IMR-90 (cell line): ENCODE results near the gene ACIN1. TPM values are rescaled to one million over a fixed set of nuclear protein-coding genes. Genes with fewer than 3 reads are reported as not detected.

Experiments used
- ATAC-seq: fragments of 200-7000 bp; cut with Tn5 transposase; 2 replicates; pipeline ENCODE4 v1.9.1; 2020; ENCODE audit warnings: low read depth, mild to moderate bottlenecking, moderate library complexity
- BruUV-seq: library from RNA; stranded (reverse); fragments of 400-500 nt; replicated peaks from 2 replicates; lab custom pipeline; 2021; lab: Mats Ljungman, UMichigan
- CTCF ChIA-PET: fragments of 300-600 bp; formaldehyde crosslinking; extraction: SDS; loops from one replicate; lab custom pipeline; 2021; ENCODE audit warnings: antibody characterized with exemption; lab: Yijun Ruan, JAX
- POLR2A ChIA-PET: fragments of 300-600 bp; sonication (Branson Sonifier 250); formaldehyde crosslinking; loops from one replicate; lab custom pipeline; 2022; ENCODE audit warnings: antibody characterized with exemption; ENCODE audit not compliant: unreplicated experiment; lab: Charles Lee
- DNase-seq: peaks from one replicate; pipeline ENCODE4 v3.0.0; 2013
- H2AFZ ChIP-seq: replicated peaks from 2 replicates; pipeline ENCODE3; 2013; ENCODE audit warnings: low read length, mild to moderate bottlenecking; ENCODE audit not compliant: poor library complexity
- H2AK5ac ChIP-seq: 2 replicates; pipeline ENCODE4 v1.6.1; 2013; ENCODE audit warnings: low read depth, low read length, inconsistent platforms
- H2AK9ac ChIP-seq: replicated peaks from 2 replicates; pipeline ENCODE3; 2013; ENCODE audit warnings: mild to moderate bottlenecking, low read depth, low read length, moderate library complexity; ENCODE audit not compliant: poor library complexity
- H2BK120ac ChIP-seq: 2 replicates; pipeline ENCODE4 v1.6.1; 2013; ENCODE audit warnings: low read depth, low read length, inconsistent platforms
- H2BK15ac ChIP-seq: 3 replicates; pipeline ENCODE4 v1.6.1; 2013; ENCODE audit warnings: low read depth, low read length, inconsistent platforms
- H2BK20ac ChIP-seq: 2 replicates; pipeline ENCODE4 v1.6.1; 2013; ENCODE audit warnings: low read depth, mild to moderate bottlenecking, inconsistent platforms, low read length, moderate library complexity
- H2BK5ac ChIP-seq: 2 replicates; pipeline ENCODE4 v1.6.1; 2013; ENCODE audit warnings: mild to moderate bottlenecking, low read depth, low read length, inconsistent platforms; ENCODE audit not compliant: poor library complexity, severe bottlenecking
- H3K14ac ChIP-seq: replicated peaks from 2 replicates; pipeline ENCODE4 v1.6.1; 2013; ENCODE audit warnings: low read depth, low read length, inconsistent platforms
- H3K18ac ChIP-seq: 2 replicates; pipeline ENCODE4 v1.6.1; 2013; ENCODE audit warnings: low read depth, low read length, control low read depth
- H3K23ac ChIP-seq: 2 replicates; pipeline ENCODE4 v1.6.1; 2013; ENCODE audit warnings: low read depth, low read length, inconsistent platforms
- H3K27ac ChIP-seq: 2 replicates; pipeline ENCODE4 v1.5.1; 2013; ENCODE audit warnings: mild to moderate bottlenecking, control low read depth, low read length; ENCODE audit not compliant: insufficient read depth
- H3K27me3 ChIP-seq: 2 replicates; pipeline ENCODE4 v1.6.1; 2013; ENCODE audit warnings: low read length; ENCODE audit not compliant: control insufficient read depth, insufficient read depth
- H3K36me3 ChIP-seq: 2 replicates; pipeline ENCODE4 v1.6.1; 2013; ENCODE audit warnings: low read length, mixed read lengths; ENCODE audit not compliant: control insufficient read depth, insufficient read depth
- H3K4ac ChIP-seq: 2 replicates; pipeline ENCODE4 v1.6.1; 2013; ENCODE audit warnings: low read depth, low read length, inconsistent platforms
- H3K4me1 ChIP-seq: 2 replicates; pipeline ENCODE4 v1.6.1; 2013; ENCODE audit warnings: low read length, mixed read lengths; ENCODE audit not compliant: control insufficient read depth, insufficient read depth
- H3K4me2 ChIP-seq: 2 replicates; pipeline ENCODE4 v1.6.1; 2013; ENCODE audit warnings: low read depth, mild to moderate bottlenecking, control low read depth, low read length, moderate library complexity
- H3K4me3 ChIP-seq: 2 replicates; pipeline ENCODE4 v1.5.1; 2013; ENCODE audit warnings: low read depth, mild to moderate bottlenecking, control low read depth, low read length, moderate library complexity; ENCODE audit not compliant: insufficient read depth
- H3K56ac ChIP-seq: 2 replicates; pipeline ENCODE4 v1.6.1; 2013; ENCODE audit warnings: low read length, inconsistent platforms; ENCODE audit not compliant: insufficient read depth; ENCODE audit errors: extremely low read depth
- H3K79me1 ChIP-seq, 2 experiments: 2 replicates each; pipeline ENCODE4 v1.6.1; 2013; ENCODE audit warnings: low read length in 2 of 2, inconsistent platforms in 1 of 2, low read depth in 1 of 2
- H3K9ac ChIP-seq: 2 replicates; pipeline ENCODE4 v1.6.1; 2013; ENCODE audit warnings: low read depth, low read length, control low read depth
- H3K9me1 ChIP-seq: 2 replicates; pipeline ENCODE4 v1.6.1; 2013; ENCODE audit warnings: low read length, inconsistent platforms; ENCODE audit not compliant: insufficient read depth
- H3K9me3 ChIP-seq: 2 replicates; pipeline ENCODE4 v1.6.1; 2013; ENCODE audit warnings: low read length; ENCODE audit not compliant: control insufficient read depth, insufficient read depth
- H4K20me1 ChIP-seq: 2 replicates; pipeline ENCODE4 v1.6.1; 2013; ENCODE audit warnings: low read length, inconsistent platforms; ENCODE audit not compliant: insufficient read depth
- H4K5ac ChIP-seq: 2 replicates; pipeline ENCODE4 v1.6.1; 2013; ENCODE audit warnings: mild to moderate bottlenecking, low read depth, low read length, control low read depth
- H4K8ac ChIP-seq, 2 experiments: 2 replicates each; pipeline ENCODE4 v1.6.1; 2013; ENCODE audit warnings: low read depth in 2 of 2, low read length in 2 of 2, control low read depth in 1 of 2, inconsistent platforms in 1 of 2
- H4K91ac ChIP-seq: 2 replicates; pipeline ENCODE4 v1.6.1; 2013; ENCODE audit warnings: low read depth, low read length, inconsistent platforms; ENCODE audit not compliant: insufficient read depth
- FOS ChIP-seq: fragments of 150-350 bp; IDR thresholded peaks from 2 replicates; pipeline ENCODE4 v1.6.1; 2016; ENCODE audit warnings: low read depth, low read length
- MAFK ChIP-seq: IDR thresholded peaks from 2 replicates; pipeline ENCODE4 v1.6.1; 2012; ENCODE audit warnings: low read depth, low read length, improper control_type of control experiment
- WGBS, 2 experiments: methylation state at CpG; one replicate each; pipeline versions ENCODE4 v1.1.5 to v1.1.7; 2013; ENCODE audit warnings: missing lambda C conversion rate in 2 of 2; ENCODE audit not compliant: insufficient read length in 1 of 2; ENCODE audit errors: extremely low coverage in 2 of 2; 5-methylcytosine and 5-hydroxymethylcytosine counted together
- dilution Hi-C: fragments of 300-500 bp; cut with HindIII; formaldehyde crosslinking; loops from one replicate; pipeline ENCODE4 v1.14.3; 2018; ENCODE audit warnings: low sequenced_read_pairs; ENCODE audit not compliant: unreplicated experiment
- in situ Hi-C: fragments of 300-500 bp; cut with MboI; formaldehyde crosslinking; loops from 3 replicates; pipeline ENCODE4 v1.14.3; 2019; ENCODE audit warnings: low sequenced_read_pairs, inconsistent platforms, mixed read lengths
- intact Hi-C: fragments of 100-400 bp; cut with micrococcal nuclease; formaldehyde crosslinking; loops from 2 replicates; pipeline ENCODE4 v1.10.0; 2022
- polyA plus RNA-seq, 3 experiments: library from polyadenylated mRNA; depleted of rRNA; stranded (reverse); fragments of >200 nt; gene quantifications; 2 replicates each; pipeline ENCODE4 v1.2.3, GENCODE V29; 2012; ENCODE audit warnings: low replicate concordance in 1 of 3
- total RNA-seq: library from RNA; depleted of rRNA; stranded (reverse); fragments of >200 nt; gene quantifications from 2 replicates; pipeline ENCODE4 v1.2.3, GENCODE V29; 2012

ACIN1 gene
- total and polyA plus RNA-seq, 2 of the 4 experiments (the other 2 are of a cell fraction), result 73.8 to 185 TPM

- no peak overlapping the region for H2AFZ ChIP-seq
- in situ Hi-C loops, result loop anchor here (25.0 kb wide), 1 partner anchor 1048 kb away; the partner anchor contains the start of genes EMC9, FITM1, PSME1 and PSME2
- intact Hi-C loops, result no loop called here
- no peak overlapping the region for H2BK5ac ChIP-seq
- no peak overlapping the region; the same call in 1 of the 2 replicates for H3K23ac ChIP-seq
- CTCF ChIA-PET, result interaction anchor here (1.4 kb wide), 1 partner anchor 21 kb away, joined by 5 read pairs; no protein-coding TSS in a partner anchor
- no peak overlapping the region for H3K56ac ChIP-seq
- H3K14ac ChIP-seq, result no peak overlapping the region
- BruUV-seq, result no TSS peak
- H3K4me2 ChIP-seq, result no peak overlapping the region
- DNase-seq (no peak), ATAC-seq (no peak)
- H4K8ac ChIP-seq, result no peak overlapping the region
- dilution Hi-C loops, result no loop called here
- no peak overlapping the region for H2BK15ac ChIP-seq
- no peaks in the 10 kb centered on the region for H3K9me1 ChIP-seq
- H3K27ac ChIP-seq, result no peak overlapping the region
- peaks cover 22% of the 10 kb centered on the region; the same call in 1 of the 2 replicates for H4K20me1 ChIP-seq
- no peaks in the 10 kb centered on the region for H3K9me3 ChIP-seq
- no peak overlapping the region for H4K91ac ChIP-seq
- WGBS, 2 experiments, result no CpG with 5 or more reads among the region's 12 CpGs
- no peak overlapping the region for H2BK120ac ChIP-seq
- H3K4me1 ChIP-seq, result no peaks in the 10 kb centered on the region; the same call in 1 of the 2 replicates
- H3K18ac ChIP-seq, result no peak overlapping the region
- no peak overlapping the region for H3K4me3 ChIP-seq
- peaks cover 24% of the 10 kb centered on the region for H3K36me3 ChIP-seq
- no peak overlapping the region for H3K9ac ChIP-seq
- POLR2A ChIA-PET, result interaction anchor here (0.7 kb wide), 1 partner anchor 10 kb away, joined by 3 read pairs; no protein-coding TSS in a partner anchor
- no peak overlapping the region for H2BK20ac ChIP-seq
- no peak overlapping the region for H2AK5ac ChIP-seq
- TF ChIP-seq MAFK (0 out of 2 replicates have a peak, but pooled peaks have one; percentile 22), FOS (no peak)
- no peak overlapping the region for H3K4ac ChIP-seq
- no peak overlapping the region for H4K5ac ChIP-seq
- peaks cover 27 to 50% of the 10 kb centered on the region in 2 experiments for H3K79me1 ChIP-seq
- H3K27me3 ChIP-seq, result no peaks in the 10 kb centered on the region
- H2AK9ac ChIP-seq, result no peak overlapping the region
Observed at GRCh38 chr14:23089498-23090253, 5.3 kb downstream of the ACIN1 start.
